DOHH2 (cell line): ENCODE measurements around the gene MYNN.

ENCODE experiments used
- H3F3A ChIP-seq: fragments of 200-600 bp; sonication (generic), shearing (Covaris generic); 2 replicates; pipeline ENCODE4 v1.6.0; 2016; ENCODE audit warnings: antibody characterized with exemption, mild to moderate bottlenecking; ENCODE audit not compliant: control insufficient read depth, insufficient read depth
- H3K27ac ChIP-seq: fragments of 200-600 bp; sonication (generic); 2 replicates; pipeline ENCODE4 v1.5.1; 2014; ENCODE audit warnings: low read depth, mild to moderate bottlenecking, low read length, moderate library complexity
- H3K27me3 ChIP-seq: fragments of 200-600 bp; sonication (generic); 2 replicates; pipeline ENCODE4 v1.6.1; 2014; ENCODE audit warnings: mild to moderate bottlenecking, low read length, mixed read lengths; ENCODE audit not compliant: control insufficient read depth
- H3K36me3 ChIP-seq: fragments of 200-600 bp; sonication (generic); 2 replicates; pipeline ENCODE4 v1.6.1; 2014; ENCODE audit warnings: mild to moderate bottlenecking, low read length, moderate library complexity, mixed read lengths; ENCODE audit not compliant: control insufficient read depth
- H3K4me1 ChIP-seq: fragments of 200-600 bp; sonication (generic); 2 replicates; pipeline ENCODE4 v1.6.1; 2014; ENCODE audit warnings: mild to moderate bottlenecking, low read length, mixed read lengths; ENCODE audit not compliant: control insufficient read depth
- H3K4me2 ChIP-seq: fragments of 200-600 bp; sonication (generic); 2 replicates; pipeline ENCODE4 v1.6.0; 2014; ENCODE audit warnings: mild to moderate bottlenecking, low read length, moderate library complexity
- H3K4me3 ChIP-seq: fragments of 200-600 bp; sonication (generic); 2 replicates; pipeline ENCODE4 v1.5.1; 2014; ENCODE audit warnings: mild to moderate bottlenecking, low read length, mixed read lengths
- H3K79me2 ChIP-seq: fragments of 200-600 bp; sonication (generic); 2 replicates; pipeline ENCODE4 v1.6.1; 2014; ENCODE audit warnings: mild to moderate bottlenecking, low read length, mixed read lengths; ENCODE audit not compliant: control insufficient read depth
- H3K9me2 ChIP-seq: fragments of 200-600 bp; sonication (generic); replicated peaks from 2 replicates; pipeline ENCODE4 v1.6.1; 2014; ENCODE audit warnings: mild to moderate bottlenecking, low read length, mixed read lengths; ENCODE audit not compliant: control insufficient read depth
- H3K9me3 ChIP-seq: fragments of 200-600 bp; sonication (generic); 2 replicates; pipeline ENCODE4 v1.6.1; 2014; ENCODE audit warnings: antibody characterized with exemption, low read length, mixed read lengths; ENCODE audit not compliant: control insufficient read depth, insufficient read depth
- H4K20me1 ChIP-seq: fragments of 200-600 bp; sonication (generic); 2 replicates; pipeline ENCODE4 v1.6.0; 2014; ENCODE audit warnings: low read depth, mild to moderate bottlenecking, antibody characterized with exemption, low read length, moderate library complexity; ENCODE audit not compliant: control insufficient read depth, insufficient read depth
- CTCF ChIP-seq: fragments of 200-600 bp; sonication (generic); IDR thresholded peaks from one replicate; pipeline ENCODE4 v1.5.1; 2014; ENCODE audit warnings: antibody characterized with exemption, mild to moderate bottlenecking, low read depth, low read length; ENCODE audit not compliant: poor library complexity, severe bottlenecking
- EZH2phosphoT487 ChIP-seq: fragments of 200-600 bp; sonication (generic); IDR thresholded peaks from 2 replicates; pipeline ENCODE4 v1.6.1; 2017; ENCODE audit warnings: borderline replicate concordance, mild to moderate bottlenecking, antibody characterized with exemption, low read length, moderate library complexity, mixed read lengths

MYNN gene

GRCh38 chr3:169764882-169765612 lies 8.1 kb upstream of the MYNN start, which contains the start of gene TERC:
Gene TERC, minus strand, starts transcription at chr3:169765060.
- peak within 1 kb of the TSS; percentile 90 for H3K4me2 ChIP-seq
- H3K27ac ChIP-seq, result peak within 1 kb of the TSS; percentile 91
- peaks cover 4% of the 10 kb centered on the region; the same call in 1 of the 2 replicates for H3K9me3 ChIP-seq
- H3K4me1 ChIP-seq, result peaks cover 33% of the 10 kb centered on the region
- H3K79me2 ChIP-seq, result no peaks in the 10 kb centered on the region; the same call in none of the 2 replicates
- H3K36me3 ChIP-seq, result peaks cover 5% of the 10 kb centered on the region
- no peaks in the 10 kb centered on the region for H4K20me1 ChIP-seq
- H3K9me2 ChIP-seq, result no peaks in the 10 kb centered on the region
- H3F3A ChIP-seq, result peaks cover 49% of the 10 kb centered on the region
- H3K4me3 ChIP-seq, result peak within 1 kb of the TSS; percentile 98
- TF ChIP-seq EZH2phosphoT487, result no peak
- no peak for TF ChIP-seq CTCF
- H3K27me3 ChIP-seq, result no peaks in the 10 kb centered on the region

GRCh38 chr3:169769287-169770181 lies 3.7 kb upstream of the MYNN start, which contains the start of gene ACTRT3:
Gene ACTRT3, minus strand, starts transcription at chr3:169769561. Its CDS starts 41 bp downstream, at chr3:169769520.
- Histone ChIP-seq H3K4me3 (peak within 1 kb of the TSS; percentile 67), H3K4me1 (peaks cover 19% of the 10 kb centered on the region), H3K9me2 (no peaks in the 10 kb centered on the region), H3F3A (peaks cover 48% of the 10 kb centered on the region), H3K36me3 (peaks cover 21% of the 10 kb centered on the region), H3K4me2 (peak within 1 kb of the TSS; percentile 70), H3K27ac (peak within 1 kb of the TSS; percentile 18), H3K9me3 (no peaks in the 10 kb centered on the region), H3K27me3 (no peaks in the 10 kb centered on the region), H4K20me1 (no peaks in the 10 kb centered on the region), H3K79me2 (peaks cover 22% of the 10 kb centered on the region)
- TF ChIP-seq CTCF (no peak), EZH2phosphoT487 (no peak)

GRCh38 chr3:169771497-169772304 lies 1.5 kb upstream of the MYNN start:
- Histone ChIP-seq H3K4me1 (peaks cover 33% of the 10 kb centered on the region), H3F3A (peaks cover 43% of the 10 kb centered on the region), H3K79me2 (peaks cover 44% of the 10 kb centered on the region), H4K20me1 (peaks cover 2% of the 10 kb centered on the region), H3K27ac (peak overlapping the region; percentile 97), H3K9me2 (no peaks in the 10 kb centered on the region), H3K4me2 (peak overlapping the region; percentile 80), H3K9me3 (no peaks in the 10 kb centered on the region), H3K36me3 (peaks cover 40% of the 10 kb centered on the region), H3K27me3 (no peaks in the 10 kb centered on the region), H3K4me3 (peak overlapping the region; percentile 96)
- TF ChIP-seq CTCF (no peak), EZH2phosphoT487 (no peak)
